Natural killer cell (primary cell): ENCODE results near the gene USH2A. TPM values are rescaled to one million over a fixed set of nuclear protein-coding genes. Genes with fewer than 3 reads are reported as not detected.

ENCODE experiments used
- ATAC-seq, 3 donors: fragments of 150-1000 bp in 2 of 3; fragments of 200-7000 bp in 1 of 3; cut with Tn5 transposase; 1 replicate in 1 of 3; 2 replicates in 2 of 3; pipeline ENCODE4 v1.10.0; 2021; ENCODE audit warnings: mild to moderate bottlenecking in 2 of 3, moderate library complexity in 2 of 3
- DNase-seq, 2 donors: peaks; one replicate each; pipeline versions ENCODE4 v3.0.0 to v3.0.0-alpha.2; 2013 to 2021; ENCODE audit warnings: mixed read lengths in 1 of 2
- H3K27ac ChIP-seq: one replicate; pipeline ENCODE4 v1.5.1; 2013; ENCODE audit warnings: mild to moderate bottlenecking, low read length
- H3K27me3 ChIP-seq: one replicate; pipeline ENCODE4 v1.6.1; 2013; ENCODE audit warnings: low read length; ENCODE audit not compliant: control insufficient read depth, insufficient read depth
- H3K36me3 ChIP-seq: one replicate; pipeline ENCODE4 v1.6.1; 2013; ENCODE audit warnings: low read length; ENCODE audit not compliant: control insufficient read depth, insufficient read depth
- H3K4me1 ChIP-seq: one replicate; pipeline ENCODE4 v1.6.1; 2013; ENCODE audit warnings: low read length; ENCODE audit not compliant: control insufficient read depth, insufficient read depth
- H3K4me3 ChIP-seq: one replicate; pipeline ENCODE4 v1.5.1; 2013; ENCODE audit warnings: low read length
- H3K9me3 ChIP-seq: one replicate; pipeline ENCODE4 v1.6.1; 2013; ENCODE audit warnings: low read length; ENCODE audit not compliant: control insufficient read depth, insufficient read depth
- H3K27ac Mint-ChIP-seq, 2 donors: one replicate each; pipeline ENCODE4 v1.8.0; 2022; ENCODE audit warnings: mild to moderate bottlenecking in 2 of 2, mixed read lengths in 2 of 2, moderate library complexity in 1 of 2
- H3K27me3 Mint-ChIP-seq, 2 donors: one replicate each; pipeline ENCODE4 v1.8.0; 2022; ENCODE audit warnings: low read depth in 2 of 2, mixed read lengths in 2 of 2
- H3K36me3 Mint-ChIP-seq: one replicate; pipeline ENCODE4 v1.8.0; 2022; ENCODE audit warnings: mixed read lengths
- H3K4me1 Mint-ChIP-seq, 2 donors: one replicate each; pipeline ENCODE4 v1.8.0; 2022; ENCODE audit warnings: mixed read lengths in 2 of 2
- H3K4me3 Mint-ChIP-seq: one replicate; pipeline ENCODE4 v1.8.0; 2022; ENCODE audit warnings: mild to moderate bottlenecking, moderate library complexity, mixed read lengths
- H3K9me3 Mint-ChIP-seq, 2 donors: one replicate each; pipeline ENCODE4 v1.8.0; 2022; ENCODE audit warnings: mixed read lengths in 2 of 2
- WGBS: methylation state at CpG from one replicate; pipeline ENCODE4 v1.1.7; 2013; ENCODE audit warnings: missing lambda C conversion rate; ENCODE audit not compliant: insufficient coverage; 5-methylcytosine and 5-hydroxymethylcytosine counted together
- intact Hi-C: fragments of 100-400 bp; cut with micrococcal nuclease; formaldehyde crosslinking; loops from one replicate; pipeline ENCODE4 v1.14.2; 2022
- total RNA-seq, 4 donors: library from RNA; stranded (reverse); fragments of 120-200 nt in 1 of 4; gene quantifications; one replicate each; pipeline versions ENCODE4 v1.2.3 to v1.2.4, GENCODE V29; 2013 to 2022
- TF ChIP-seq, protein P1 (sequence below): fragments of 200-600 bp; IDR thresholded peaks from one replicate; pipeline ENCODE4 v1.8.0; 2022; ENCODE audit warnings: antibody characterized with exemption

USH2A gene
- total RNA-seq, 3 donors from 2014 or later (not counting 1 experiment from before 2014, with no cell fraction given): not detected

GRCh38 chr1:215807218-215807617 is 616.0 kb downstream of the USH2A start:
- peaks cover 1% of the 10 kb centered on the region for H3K36me3 Mint-ChIP-seq
- TF ChIP-seq, protein P1, sequence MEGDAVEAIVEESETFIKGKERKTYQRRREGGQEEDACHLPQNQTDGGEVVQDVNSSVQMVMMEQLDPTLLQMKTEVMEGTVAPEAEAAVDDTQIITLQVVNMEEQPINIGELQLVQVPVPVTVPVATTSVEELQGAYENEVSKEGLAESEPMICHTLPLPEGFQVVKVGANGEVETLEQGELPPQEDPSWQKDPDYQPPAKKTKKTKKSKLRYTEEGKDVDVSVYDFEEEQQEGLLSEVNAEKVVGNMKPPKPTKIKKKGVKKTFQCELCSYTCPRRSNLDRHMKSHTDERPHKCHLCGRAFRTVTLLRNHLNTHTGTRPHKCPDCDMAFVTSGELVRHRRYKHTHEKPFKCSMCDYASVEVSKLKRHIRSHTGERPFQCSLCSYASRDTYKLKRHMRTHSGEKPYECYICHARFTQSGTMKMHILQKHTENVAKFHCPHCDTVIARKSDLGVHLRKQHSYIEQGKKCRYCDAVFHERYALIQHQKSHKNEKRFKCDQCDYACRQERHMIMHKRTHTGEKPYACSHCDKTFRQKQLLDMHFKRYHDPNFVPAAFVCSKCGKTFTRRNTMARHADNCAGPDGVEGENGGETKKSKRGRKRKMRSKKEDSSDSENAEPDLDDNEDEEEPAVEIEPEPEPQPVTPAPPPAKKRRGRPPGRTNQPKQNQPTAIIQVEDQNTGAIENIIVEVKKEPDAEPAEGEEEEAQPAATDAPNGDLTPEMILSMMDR: no peak
- no peaks in the 10 kb centered on the region for H3K4me1 ChIP-seq
- no peaks in the 10 kb centered on the region for H3K27me3 Mint-ChIP-seq
- no peak overlapping the region for H3K4me3 ChIP-seq
- H3K4me3 Mint-ChIP-seq: no peak overlapping the region
- H3K36me3 ChIP-seq: no peaks in the 10 kb centered on the region
- 26% methylated on average over 3 of the region's 4 CpGs for WGBS
- H3K27me3 ChIP-seq: no peaks in the 10 kb centered on the region
- DNase-seq (no peak), ATAC-seq (no peak)
- no peaks in the 10 kb centered on the region for H3K4me1 Mint-ChIP-seq
- no peak overlapping the region for H3K27ac Mint-ChIP-seq
- intact Hi-C loops: no loop called here
- H3K9me3 Mint-ChIP-seq: peaks cover 13 to 15% of the 10 kb centered on the region in 2 donors
- H3K27ac ChIP-seq: no peak overlapping the region
- H3K9me3 ChIP-seq: peaks cover 11% of the 10 kb centered on the region

DNA sequence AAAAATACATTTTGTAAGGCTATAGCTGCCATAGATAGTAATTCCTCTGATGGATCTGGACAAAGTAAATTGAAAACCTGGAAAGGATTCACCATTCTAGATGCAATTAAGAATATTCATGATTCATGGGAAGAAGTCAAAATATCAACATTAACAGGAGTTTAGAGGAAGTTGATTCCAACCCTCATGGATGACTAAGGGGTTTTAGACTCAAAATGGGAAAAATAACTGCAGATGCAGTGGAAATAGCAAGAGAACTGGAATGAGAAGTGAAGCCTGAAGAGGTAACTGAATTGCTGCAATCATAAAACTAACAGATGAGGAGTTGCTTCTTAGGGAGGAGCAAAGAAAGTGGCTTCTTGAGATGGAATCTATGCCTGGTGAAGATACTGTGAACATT is 625.4 kb downstream of the USH2A start:
- no peak overlapping the region for H3K4me3 ChIP-seq
- Mint-ChIP-seq H3K27me3 (no peaks in the 10 kb centered on the region), H3K4me1 (no peaks in the 10 kb centered on the region), H3K4me3 (no peak overlapping the region), H3K27ac (no peak overlapping the region), H3K36me3 (no peaks in the 10 kb centered on the region), H3K9me3 (peaks cover 11 to 17% of the 10 kb centered on the region in 2 donors)
- ATAC-seq: no peak
- H3K36me3 ChIP-seq: no peaks in the 10 kb centered on the region
- no peaks in the 10 kb centered on the region for H3K27me3 ChIP-seq
- TF ChIP-seq, protein P1: no peak
- DNase-seq: no peak
- H3K9me3 ChIP-seq: no peaks in the 10 kb centered on the region
- H3K27ac ChIP-seq: no peak overlapping the region
- H3K4me1 ChIP-seq: no peaks in the 10 kb centered on the region
- intact Hi-C loops: no loop called here

DNA sequence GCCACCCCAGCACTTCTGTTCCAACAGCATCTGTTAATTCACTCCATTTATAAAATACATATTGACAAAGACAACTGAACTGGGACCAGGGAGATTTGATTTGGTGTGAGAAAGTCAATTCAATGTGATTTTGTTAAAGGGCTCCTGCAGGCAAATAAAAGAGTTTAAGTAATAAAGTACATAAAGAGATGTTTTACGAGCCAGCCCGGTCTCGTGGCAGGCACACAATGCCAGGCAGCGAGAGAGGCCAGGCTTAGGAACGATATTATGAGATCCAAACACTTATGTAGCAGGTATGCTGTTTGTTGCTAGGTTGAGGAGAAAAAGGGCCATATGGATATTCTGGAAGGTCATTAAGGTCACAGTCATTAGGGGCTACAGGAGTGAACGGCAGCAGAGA is 629.1 kb downstream of the USH2A start:
- peaks cover 9 to 14% of the 10 kb centered on the region in 2 donors for H3K9me3 Mint-ChIP-seq
- TF ChIP-seq, protein P1: no peak
- no peak for DNase-seq
- Histone ChIP-seq H3K27me3 (no peaks in the 10 kb centered on the region), H3K27ac (no peak overlapping the region), H3K36me3 (no peaks in the 10 kb centered on the region), H3K4me3 (no peak overlapping the region), H3K4me1 (no peaks in the 10 kb centered on the region), H3K9me3 (no peaks in the 10 kb centered on the region)
- ATAC-seq: no peak
- H3K4me3 Mint-ChIP-seq: no peak overlapping the region
- H3K27me3 Mint-ChIP-seq: no peaks in the 10 kb centered on the region
- H3K27ac Mint-ChIP-seq: no peak overlapping the region
- H3K36me3 Mint-ChIP-seq: no peaks in the 10 kb centered on the region
- H3K4me1 Mint-ChIP-seq: no peaks in the 10 kb centered on the region
- intact Hi-C loops: no loop called here
- WGBS: 85% methylated on average over 6 of the region's 6 CpGs

GRCh38 chr1:215793180-215793579 is 630.1 kb downstream of the USH2A start:
- Histone ChIP-seq H3K27ac (no peak overlapping the region), H3K4me3 (no peak overlapping the region), H3K4me1 (no peaks in the 10 kb centered on the region), H3K9me3 (no peaks in the 10 kb centered on the region), H3K27me3 (no peaks in the 10 kb centered on the region), H3K36me3 (no peaks in the 10 kb centered on the region)
- no peak for DNase-seq
- ATAC-seq: no peak
- no peaks in the 10 kb centered on the region for H3K27me3 Mint-ChIP-seq
- no peaks in the 10 kb centered on the region for H3K4me1 Mint-ChIP-seq
- intact Hi-C loops: no loop called here
- TF ChIP-seq, protein P1: no peak
- H3K9me3 Mint-ChIP-seq: peaks cover 7 to 10% of the 10 kb centered on the region in 2 donors
- H3K4me3 Mint-ChIP-seq: no peak overlapping the region
- no peak overlapping the region for H3K27ac Mint-ChIP-seq
- H3K36me3 Mint-ChIP-seq: no peaks in the 10 kb centered on the region
